K562 (cell line): ENCODE results near the gene GCGR. TPM values are rescaled to one million over a fixed set of nuclear protein-coding genes. Genes with fewer than 3 reads are reported as not detected.

Experiments used
- CLOCK ChIP-seq: fragments of 250-450 bp; sonication (Bioruptor Pico); IDR thresholded peaks from 2 replicates; pipeline ENCODE4 v1.4.0; 2020; ENCODE audit warnings: mild to moderate bottlenecking, moderate library complexity, borderline replicate concordance
- JUND ChIP-seq, 2 experiments: IDR thresholded peaks; 2 replicates in 1 of 2; 3 replicates in 1 of 2; pipeline ENCODE4 v1.6.1; 2011; ENCODE audit warnings: borderline replicate concordance in 2 of 2, low read depth in 2 of 2, low read length in 2 of 2, improper control_type of control experiment in 1 of 2, missing biosample characterization in 1 of 2, missing genetic modification characterization in 1 of 2, missing genetic modification reagents in 1 of 2
- MTA1 ChIP-seq: fragments of 450-650 bp; IDR thresholded peaks from 2 replicates; pipeline ENCODE4 v1.6.1; 2017; ENCODE audit warnings: borderline replicate concordance
- MYC ChIP-seq, 2 experiments: fragments of 250-450 bp in 1 of 2; sonication (Bioruptor Pico) in 1 of 2; IDR thresholded peaks; 2 replicates each; pipeline versions ENCODE4 v1.5.1 to v1.6.1; 2012 to 2021; ENCODE audit warnings: low read depth in 2 of 2, borderline replicate concordance in 1 of 2, improper control_type of control experiment in 1 of 2, low read length in 1 of 2, mild to moderate bottlenecking in 1 of 2, moderate library complexity in 1 of 2
- PATZ1 ChIP-seq: fragments of 250-450 bp; sonication (Bioruptor Pico); IDR thresholded peaks from 2 replicates; pipeline ENCODE4 v1.5.0; 2020; ENCODE audit warnings: mild to moderate bottlenecking, borderline replicate concordance
- SRF ChIP-seq, 2 experiments: fragments of 250-450, 450-650 bp in 1 of 2; sonication (Bioruptor Pico) in 1 of 2; sonication (generic) in 1 of 2; formaldehyde crosslinking; IDR thresholded peaks; 2 replicates each; pipeline versions ENCODE4 v1.5.0 to v1.5.1; 2020 to 2022; ENCODE audit warnings: mild to moderate bottlenecking in 1 of 2, missing genetic modification reagents in 1 of 2
- TCFL5 ChIP-seq: fragments of 250-450 bp; sonication (Bioruptor Pico); conservative IDR thresholded peaks from 2 replicates; pipeline ENCODE4 v1.6.1; 2021; ENCODE audit warnings: mild to moderate bottlenecking, moderate library complexity, matching md5 sums
- UBTF ChIP-seq, 2 experiments: IDR thresholded peaks; 2 replicates each; pipeline ENCODE4 v1.6.1; 2012; ENCODE audit warnings: improper control_type of control experiment in 2 of 2, low read depth in 2 of 2, low read length in 2 of 2, borderline replicate concordance in 1 of 2
- ZFPM2 ChIP-seq: fragments of 250-450 bp; sonication (Bioruptor Pico); IDR thresholded peaks from 2 replicates; pipeline ENCODE4 v1.5.1; 2022; ENCODE audit warnings: mild to moderate bottlenecking
- ZNF76 ChIP-seq: fragments of 250-450 bp; sonication (Bioruptor Pico); IDR thresholded peaks from 2 replicates; pipeline ENCODE4 v1.4.0; 2020; ENCODE audit warnings: mild to moderate bottlenecking, moderate library complexity, borderline replicate concordance
- polyA plus RNA-seq, 8 experiments: library from polyadenylated mRNA; depleted of rRNA in 4 of 8; stranded (reverse) in 5 of 8; unstranded in 3 of 8; fragments of >200 nt; fragmentation: Nextera tagmentation in 2 of 8; fragmentation: Illumina TruSeq in 1 of 8; extraction: Ambion mirVana in 2 of 8; extraction: Trizol in 1 of 8; gene quantifications; 2 replicates each; pipeline versions ENCODE4 v1.2.1 to v1.2.3, GENCODE V29; 2011 to 2014; ENCODE audit warnings: inconsistent platforms in 1 of 8, missing spikeins in 1 of 8
- total RNA-seq, 7 experiments: library from RNA; depleted of rRNA in 6 of 7; stranded (reverse); fragments of >200 nt in 6 of 7; fragmentation: Illumina TruSeq in 2 of 7; extraction: Trizol in 2 of 7; gene quantifications; 2 replicates each; pipeline versions ENCODE4 v1.2.1 to v1.2.3, GENCODE V29; 2011 to 2021; ENCODE audit warnings: low replicate concordance in 1 of 7
- TF ChIP-seq, protein P1 (sequence below): fragments of 200-800 bp; sonication (Bioruptor generic); IDR thresholded peaks from 2 replicates; pipeline ENCODE4 v1.6.1; 2016; ENCODE audit warnings: missing genetic modification characterization, missing compliant biosample characterization

Gene GCGR
- total and polyA plus RNA-seq, 9 of the 15 experiments (the other 6 are each of a cell fraction or from before 2014, with no cell fraction given): not detected

DNA sequence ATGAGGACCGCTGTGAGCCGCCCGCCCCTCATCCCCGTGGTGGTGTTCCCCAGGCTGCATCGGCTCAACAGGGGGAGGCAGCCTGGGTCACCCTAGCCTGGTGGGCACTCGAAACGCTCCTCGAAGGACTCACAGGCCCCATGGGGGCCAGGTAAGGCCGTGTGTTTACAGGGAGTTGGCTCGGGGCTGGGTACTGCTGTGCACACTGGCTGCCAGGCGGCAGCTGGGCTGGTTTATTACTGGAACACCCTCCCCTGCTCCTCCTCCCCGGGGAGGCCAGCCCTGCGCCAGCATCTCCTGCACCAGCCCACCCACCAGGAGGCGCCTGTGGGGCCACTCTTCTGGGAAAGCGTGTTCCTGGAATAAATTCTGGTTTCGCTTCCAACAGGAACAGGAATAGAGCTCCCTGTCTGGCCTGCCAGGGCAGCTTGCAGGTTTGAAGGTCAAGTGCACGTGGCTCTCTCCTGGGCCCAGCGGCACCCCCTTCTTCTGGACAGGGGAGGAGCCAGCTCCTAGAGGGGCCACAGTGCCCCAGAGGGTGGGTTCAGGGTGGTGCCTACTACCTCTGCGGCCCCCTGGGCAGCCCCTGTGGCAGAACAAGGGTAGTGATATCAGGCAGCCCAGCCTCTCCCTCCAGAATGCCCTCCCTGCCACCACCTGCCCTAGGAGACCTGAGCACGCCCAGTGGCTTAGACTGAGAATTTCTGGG lies 17.8 kb downstream of the GCGR start (continued):
- TF ChIP-seq, protein P1, sequence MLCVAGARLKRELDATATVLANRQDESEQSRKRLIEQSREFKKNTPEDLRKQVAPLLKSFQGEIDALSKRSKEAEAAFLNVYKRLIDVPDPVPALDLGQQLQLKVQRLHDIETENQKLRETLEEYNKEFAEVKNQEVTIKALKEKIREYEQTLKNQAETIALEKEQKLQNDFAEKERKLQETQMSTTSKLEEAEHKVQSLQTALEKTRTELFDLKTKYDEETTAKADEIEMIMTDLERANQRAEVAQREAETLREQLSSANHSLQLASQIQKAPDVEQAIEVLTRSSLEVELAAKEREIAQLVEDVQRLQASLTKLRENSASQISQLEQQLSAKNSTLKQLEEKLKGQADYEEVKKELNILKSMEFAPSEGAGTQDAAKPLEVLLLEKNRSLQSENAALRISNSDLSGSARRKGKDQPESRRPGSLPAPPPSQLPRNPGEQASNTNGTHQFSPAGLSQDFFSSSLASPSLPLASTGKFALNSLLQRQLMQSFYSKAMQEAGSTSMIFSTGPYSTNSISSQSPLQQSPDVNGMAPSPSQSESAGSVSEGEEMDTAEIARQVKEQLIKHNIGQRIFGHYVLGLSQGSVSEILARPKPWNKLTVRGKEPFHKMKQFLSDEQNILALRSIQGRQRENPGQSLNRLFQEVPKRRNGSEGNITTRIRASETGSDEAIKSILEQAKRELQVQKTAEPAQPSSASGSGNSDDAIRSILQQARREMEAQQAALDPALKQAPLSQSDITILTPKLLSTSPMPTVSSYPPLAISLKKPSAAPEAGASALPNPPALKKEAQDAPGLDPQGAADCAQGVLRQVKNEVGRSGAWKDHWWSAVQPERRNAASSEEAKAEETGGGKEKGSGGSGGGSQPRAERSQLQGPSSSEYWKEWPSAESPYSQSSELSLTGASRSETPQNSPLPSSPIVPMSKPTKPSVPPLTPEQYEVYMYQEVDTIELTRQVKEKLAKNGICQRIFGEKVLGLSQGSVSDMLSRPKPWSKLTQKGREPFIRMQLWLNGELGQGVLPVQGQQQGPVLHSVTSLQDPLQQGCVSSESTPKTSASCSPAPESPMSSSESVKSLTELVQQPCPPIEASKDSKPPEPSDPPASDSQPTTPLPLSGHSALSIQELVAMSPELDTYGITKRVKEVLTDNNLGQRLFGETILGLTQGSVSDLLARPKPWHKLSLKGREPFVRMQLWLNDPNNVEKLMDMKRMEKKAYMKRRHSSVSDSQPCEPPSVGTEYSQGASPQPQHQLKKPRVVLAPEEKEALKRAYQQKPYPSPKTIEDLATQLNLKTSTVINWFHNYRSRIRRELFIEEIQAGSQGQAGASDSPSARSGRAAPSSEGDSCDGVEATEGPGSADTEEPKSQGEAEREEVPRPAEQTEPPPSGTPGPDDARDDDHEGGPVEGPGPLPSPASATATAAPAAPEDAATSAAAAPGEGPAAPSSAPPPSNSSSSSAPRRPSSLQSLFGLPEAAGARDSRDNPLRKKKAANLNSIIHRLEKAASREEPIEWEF (CRISPR knock-in tag): no peak
- TF ChIP-seq MTA1 (peak; percentile 55), TCFL5 (CRISPR knock-in tag) (no peak), ZFPM2 (no peak), CLOCK (CRISPR knock-in tag) (no peak), JUND (IDR thresholded peaks at IDR 0.05; ENCODE audit: borderline replicate concordance, low read depth, low read length) (peak; percentile 55; the same call in 1 of the 2 replicates), JUND (tag; IDR thresholded peaks at IDR 0.05; ENCODE audit: borderline replicate concordance, low read depth, low read length) (peak; percentile 63; the same call in 1 of the 3 replicates), MYC (IDR thresholded peaks at IDR 0.05; ENCODE audit: low read depth, low read length) (peak; percentile 97), MYC (CRISPR knock-in tag; IDR thresholded peaks at IDR 0.05; ENCODE audit: borderline replicate concordance, low read depth) (0 out of 2 replicates have a peak, but pooled peaks have one; percentile 36), PATZ1 (CRISPR knock-in tag) (no peak), ZNF76 (peak; percentile 90; the same call in 1 of the 2 replicates), UBTF (IDR thresholded peaks at IDR 0.05; ENCODE audit: borderline replicate concordance in 1 of 2, low read depth in 2 of 2, low read length in 2 of 2) (peak in 1 of 2 experiments; percentile 46; a peak in 1 of 4 replicates), SRF (CRISPR knock-in tag; IDR thresholded peaks at IDR 0.05) (peak in 1 of 2 experiments; percentile 39; a peak in 1 of 4 replicates)
